Fibroblast of mammary gland (primary cell): ENCODE measurements around the gene VEZT.

Experiments used
- DNase-seq: peaks from one replicate; pipeline ENCODE4 v3.0.0-alpha.2; 2010; ENCODE audit warnings: low read depth
- H3K4me3 ChIP-seq: 2 replicates; pipeline ENCODE4 v1.5.1; 2011; ENCODE audit warnings: low read depth, mild to moderate bottlenecking, low read length, moderate library complexity; ENCODE audit not compliant: control insufficient read depth
- CTCF ChIP-seq: conservative IDR thresholded peaks from 2 replicates; pipeline ENCODE4 v1.5.1; 2011; ENCODE audit warnings: low read depth, low read length, inconsistent platforms; ENCODE audit not compliant: control insufficient read depth, insufficient read depth

VEZT gene

GRCh38 chr12:95283371-95283770, 65.8 kb downstream of the VEZT start:
- DNase-seq = no peak
- TF ChIP-seq CTCF = no peak
- no peak overlapping the region for H3K4me3 ChIP-seq

GRCh38 chr12:95286713-95287112, 69.1 kb downstream of the VEZT start:
- DNase-seq = no peak
- TF ChIP-seq CTCF = no peak
- H3K4me3 ChIP-seq = no peak overlapping the region

GRCh38 chr12:95291501-95291900, 73.9 kb downstream of the VEZT start:
- no peak overlapping the region for H3K4me3 ChIP-seq
- DNase-seq = no peak
- no peak for TF ChIP-seq CTCF

- no peak for TF ChIP-seq CTCF
- no peak for DNase-seq
- no peak overlapping the region for H3K4me3 ChIP-seq
Observed at GRCh38 chr12:95298916-95299315, 81.3 kb downstream of the VEZT start.

GRCh38 chr12:95300286-95300685, 82.7 kb downstream of the VEZT start:
- TF ChIP-seq CTCF = no peak
- no peak for DNase-seq
- no peak overlapping the region for H3K4me3 ChIP-seq

- DNase-seq = peak; percentile 14
- no peak overlapping the region for H3K4me3 ChIP-seq
- TF ChIP-seq CTCF = no peak
Observed at GRCh38 chr12:95303476-95303875, 85.9 kb downstream of the VEZT start.

GRCh38 chr12:95304673-95305198, 87.1 kb downstream of the VEZT start:
- no peak overlapping the region for H3K4me3 ChIP-seq
- DNase-seq = peak; percentile 40
- no peak for TF ChIP-seq CTCF
